Stimulated activated CD4-positive, alpha-beta T cell treated with anti-CD3 and anti-CD28 coated beads, TNF-alpha, amount 100 ng/mL, for 48 hours (primary cell): ENCODE measurements around the gene TP63.

Source experiments
- DNase-seq, 3 donors: peaks; one replicate each; pipeline ENCODE4 v3.0.0-alpha.2; 2020; ENCODE audit warnings: low read depth in 3 of 3

The TP63 gene

GRCh38 chr3:189809583-189809982, 178.4 kb downstream of the TP63 start:
- DNase-seq: no peak

- DNase-seq: no peak
Observed at GRCh38 chr3:189812806-189813465, 181.7 kb downstream of the TP63 start.

- DNase-seq: no peak
Observed at GRCh38 chr3:189813647-189814240, 182.6 kb downstream of the TP63 start.

DNA sequence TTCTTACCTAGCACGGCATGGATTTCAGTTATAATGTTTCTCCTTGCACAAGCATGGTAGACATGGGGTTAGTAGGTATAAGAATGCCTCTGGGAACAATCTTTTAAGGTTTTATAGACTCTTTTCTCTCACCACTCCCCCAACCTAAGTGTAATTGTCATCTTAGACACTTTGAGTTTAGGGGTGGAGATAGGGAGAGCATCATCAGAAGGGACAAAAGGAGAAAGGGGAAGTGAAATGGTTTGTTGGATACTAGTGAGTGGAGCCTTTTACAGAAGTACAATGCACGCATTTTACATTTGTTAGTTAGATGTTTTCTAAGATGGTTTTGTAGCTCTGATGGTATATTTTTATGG, 189.2 kb downstream of the TP63 start:
- DNase-seq: no peak

GRCh38 chr3:189821262-189821661, 190.1 kb downstream of the TP63 start:
- DNase-seq: no peak

GRCh38 chr3:189822726-189823125, 191.5 kb downstream of the TP63 start:
- DNase-seq: no peak

DNA sequence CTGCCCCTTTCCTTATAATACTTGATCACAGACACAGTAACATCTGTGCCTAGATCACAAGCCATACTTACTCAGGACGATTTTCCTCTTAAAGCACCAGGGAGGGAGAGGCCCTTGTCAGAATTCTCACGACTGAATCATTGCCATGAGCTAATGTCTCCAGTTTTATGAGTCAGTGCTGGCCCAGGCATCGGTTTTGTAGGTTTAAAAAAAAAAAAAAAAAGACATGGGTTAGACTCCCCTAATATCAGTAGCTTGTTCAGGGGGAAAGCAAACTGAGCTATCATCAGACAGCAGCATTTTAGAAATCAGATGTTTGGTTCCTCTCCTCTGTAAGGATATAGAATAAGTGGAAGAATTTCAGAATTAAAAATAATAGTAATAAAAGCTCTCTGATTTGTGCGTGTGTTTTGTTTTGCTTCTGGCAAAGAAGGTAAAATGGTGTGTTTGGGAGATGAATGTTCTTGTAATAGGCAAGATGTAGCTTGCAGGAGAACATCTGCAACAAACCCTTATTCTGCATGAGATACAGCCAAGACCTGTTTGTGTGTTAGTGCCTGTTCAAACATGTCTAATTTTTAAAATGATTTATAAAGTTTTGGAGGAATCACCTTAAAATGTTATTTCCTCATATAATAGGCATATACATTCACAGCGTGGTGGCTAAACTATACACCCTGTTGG, 193.6 kb downstream of the TP63 start:
- DNase-seq: no peak

DNA sequence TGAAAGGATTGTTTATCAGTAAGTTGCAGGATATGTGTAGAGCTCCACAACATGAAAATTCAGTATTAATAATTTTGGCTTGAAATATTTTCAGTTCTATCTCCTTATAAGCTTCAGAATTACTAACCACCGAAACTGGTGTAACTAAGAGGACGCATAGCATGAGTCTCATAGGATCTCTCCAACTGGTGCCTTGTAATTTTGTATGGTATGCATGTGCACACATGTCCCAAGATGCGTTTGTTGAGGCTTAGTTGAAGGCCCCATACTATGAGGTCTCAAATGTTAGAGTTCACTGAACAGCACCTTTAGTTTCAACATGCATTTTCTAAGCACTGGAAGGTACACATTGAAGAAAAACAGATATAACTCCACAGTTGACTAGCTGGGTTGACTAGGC, 195.4 kb downstream of the TP63 start:
- DNase-seq: no peak

GRCh38 chr3:189827108-189827507, 195.9 kb downstream of the TP63 start:
- DNase-seq: no peak

DNA sequence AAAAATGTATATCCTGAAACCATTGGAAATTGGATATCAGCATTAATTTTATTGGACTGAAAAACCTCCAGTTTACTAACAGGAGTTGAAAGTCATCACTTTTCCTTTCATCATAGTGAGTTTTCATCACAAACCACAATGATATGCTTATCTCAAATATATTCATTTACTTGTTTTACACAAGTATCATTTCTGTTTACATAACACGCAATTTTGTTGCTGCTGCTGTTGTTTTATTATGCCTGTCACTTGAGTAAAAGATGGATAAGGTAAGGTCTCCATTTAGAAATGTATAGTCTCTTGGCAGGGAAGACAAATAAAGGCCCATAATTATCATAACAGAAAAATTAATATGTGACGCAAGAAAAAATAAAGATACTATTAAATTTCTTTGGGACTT, 199.2 kb downstream of the TP63 start:
- no peak for DNase-seq

- no peak for DNase-seq
Observed at GRCh38 chr3:189833266-189833665, 202.1 kb downstream of the TP63 start.

DNA sequence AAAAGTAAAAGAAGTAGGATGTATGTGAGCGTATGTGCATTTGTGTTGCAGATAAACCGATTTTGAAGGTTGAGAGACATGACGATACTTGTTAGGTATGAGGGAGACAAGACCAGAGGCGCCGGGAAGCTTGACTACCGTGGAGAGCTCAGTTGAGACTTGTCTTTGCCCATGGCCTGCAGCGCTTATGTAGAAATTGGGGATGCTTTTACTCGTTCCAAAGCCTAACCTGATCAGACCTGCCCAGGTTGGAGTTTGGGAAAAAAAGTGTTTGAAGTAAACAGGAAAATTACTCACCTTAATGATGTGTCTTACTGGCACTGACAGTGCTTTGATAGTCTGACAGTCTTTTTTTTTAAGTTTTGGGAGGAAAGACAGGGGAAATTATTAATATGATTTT, 202.8 kb downstream of the TP63 start:
- DNase-seq: no peak

DNA sequence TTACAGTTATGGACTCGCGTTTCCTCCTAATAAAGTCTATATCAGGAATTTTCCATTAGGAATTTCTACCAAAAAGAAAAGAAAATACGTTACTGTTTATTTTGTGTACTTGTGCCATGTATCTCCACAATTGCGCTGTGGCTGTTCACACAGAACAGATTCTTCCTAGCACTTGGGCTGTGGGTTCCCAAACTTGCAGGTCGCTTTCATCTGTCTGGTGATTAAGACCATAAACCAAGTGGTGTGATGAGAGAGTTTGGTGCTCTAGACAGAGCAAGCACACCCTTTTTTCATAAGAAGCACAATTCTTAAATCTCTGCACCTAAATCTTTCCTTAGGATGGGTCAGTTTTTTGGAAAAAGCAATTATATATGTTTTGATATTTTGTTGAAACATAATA, 203.3 kb downstream of the TP63 start:
- DNase-seq: no peak

- no peak for DNase-seq
Observed at GRCh38 chr3:189836795-189837194, 205.6 kb downstream of the TP63 start.

- DNase-seq: no peak
Observed at GRCh38 chr3:189838291-189838690, 207.1 kb downstream of the TP63 start.

DNA sequence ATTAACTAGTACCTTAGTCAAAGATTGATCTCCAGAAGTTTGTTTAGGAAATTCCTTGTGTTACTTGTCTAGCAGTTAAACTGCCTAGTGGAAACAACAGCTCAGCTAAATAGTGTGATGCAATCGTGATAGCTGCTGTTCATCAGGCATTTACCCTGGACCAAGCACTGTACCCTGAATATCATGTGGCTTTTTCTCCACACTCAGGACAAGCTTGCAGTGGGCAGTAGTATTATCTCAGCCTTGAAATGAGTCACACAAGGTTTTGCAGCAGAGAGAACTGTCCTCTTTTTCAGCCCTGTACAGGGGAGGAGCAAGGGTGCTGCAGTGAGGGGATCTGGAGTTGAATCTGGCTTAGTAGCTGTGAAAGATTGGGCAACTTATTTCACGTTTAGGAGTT, 208.4 kb downstream of the TP63 start:
- no peak for DNase-seq

GRCh38 chr3:189841473-189842205, 210.4 kb downstream of the TP63 start:
- no peak for DNase-seq

- DNase-seq: no peak
Observed at GRCh38 chr3:189842681-189843602, 211.8 kb downstream of the TP63 start.

DNA sequence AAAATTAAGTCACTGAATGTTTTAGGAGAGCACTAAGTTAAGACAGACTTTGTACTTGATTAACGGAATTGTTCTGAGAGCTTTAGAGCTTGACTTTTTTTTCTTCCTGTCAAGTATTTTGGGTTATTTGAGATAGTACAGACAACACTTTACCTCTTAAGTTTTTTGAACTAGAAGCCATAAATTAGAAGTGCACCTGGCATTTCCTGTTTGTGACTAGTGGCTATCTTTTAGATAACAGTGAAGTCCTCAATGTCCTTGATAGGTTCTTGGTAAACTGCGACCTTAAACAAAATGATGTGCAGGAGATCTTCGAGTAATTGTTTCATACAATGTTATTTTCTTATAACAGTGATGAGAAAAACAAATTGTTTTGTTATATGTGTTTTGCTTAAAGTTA, 213.9 kb downstream of the TP63 start:
- DNase-seq: no peak

GRCh38 chr3:189848395-189849040, 217.3 kb downstream of the TP63 start:
- no peak for DNase-seq

DNA sequence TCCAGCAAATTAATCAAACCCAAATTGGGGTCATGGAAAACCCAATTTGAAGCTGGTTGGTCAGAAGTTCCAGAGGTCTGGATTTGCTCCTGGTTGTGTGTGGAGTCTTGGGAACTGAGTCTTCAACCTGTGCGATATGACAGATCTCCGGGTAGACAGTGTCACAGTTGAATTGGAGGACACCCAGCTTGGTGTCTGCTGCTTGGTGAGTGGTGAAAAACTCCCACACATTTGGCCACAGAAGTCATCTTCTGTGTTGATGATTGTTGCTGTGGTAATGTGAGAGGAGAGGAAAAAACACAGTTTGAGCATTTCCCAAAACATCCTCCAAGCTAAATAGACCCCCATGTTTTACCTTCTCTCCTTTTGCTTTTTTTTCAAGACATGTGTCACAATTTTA, 218.1 kb downstream of the TP63 start:
- DNase-seq: no peak
